Peyer's patch (tissue), 4 donors: ENCODE measurements around the gene TMX1.

Experiments
- POLR2A ChIP-seq, 2 donors: fragments of 450-650 bp; IDR thresholded peaks; one replicate each; pipeline ENCODE4 v1.5.1; 2017; ENCODE audit warnings: antibody characterized with exemption in 2 of 2, mild to moderate bottlenecking in 2 of 2, moderate library complexity in 2 of 2
- TF ChIP-seq, protein P1 (sequence below), 6 experiments: fragments of 450-650 bp in 4 of 6; fragments of 200-600 bp in 2 of 6; sonication (generic) in 1 of 6; IDR thresholded peaks; one replicate each; pipeline ENCODE4 v1.5.1; 2017 to 2019; ENCODE audit warnings: antibody characterized with exemption in 6 of 6, mild to moderate bottlenecking in 3 of 6, moderate library complexity in 1 of 6

DNA sequence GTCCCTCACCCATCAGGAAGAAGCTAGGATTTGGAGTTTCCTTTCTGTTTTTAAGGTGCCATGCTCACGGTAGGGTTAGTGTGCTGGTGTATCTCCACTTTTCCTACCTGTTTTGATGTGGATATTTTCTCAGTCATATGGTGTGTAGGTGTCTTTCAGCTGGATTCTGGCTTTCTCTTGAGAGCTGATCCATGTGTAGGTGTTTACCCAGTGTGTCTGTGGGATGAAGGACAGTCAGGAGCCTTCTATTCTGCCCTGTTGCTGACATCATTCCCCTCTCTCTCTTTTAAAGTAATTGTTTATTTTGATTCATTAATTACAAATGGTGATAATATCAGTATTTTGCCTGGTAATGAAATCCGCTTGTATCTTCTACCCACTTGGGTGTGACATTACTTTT, 22.8 kb downstream of the TMX1 start:
- TF ChIP-seq, protein P1, sequence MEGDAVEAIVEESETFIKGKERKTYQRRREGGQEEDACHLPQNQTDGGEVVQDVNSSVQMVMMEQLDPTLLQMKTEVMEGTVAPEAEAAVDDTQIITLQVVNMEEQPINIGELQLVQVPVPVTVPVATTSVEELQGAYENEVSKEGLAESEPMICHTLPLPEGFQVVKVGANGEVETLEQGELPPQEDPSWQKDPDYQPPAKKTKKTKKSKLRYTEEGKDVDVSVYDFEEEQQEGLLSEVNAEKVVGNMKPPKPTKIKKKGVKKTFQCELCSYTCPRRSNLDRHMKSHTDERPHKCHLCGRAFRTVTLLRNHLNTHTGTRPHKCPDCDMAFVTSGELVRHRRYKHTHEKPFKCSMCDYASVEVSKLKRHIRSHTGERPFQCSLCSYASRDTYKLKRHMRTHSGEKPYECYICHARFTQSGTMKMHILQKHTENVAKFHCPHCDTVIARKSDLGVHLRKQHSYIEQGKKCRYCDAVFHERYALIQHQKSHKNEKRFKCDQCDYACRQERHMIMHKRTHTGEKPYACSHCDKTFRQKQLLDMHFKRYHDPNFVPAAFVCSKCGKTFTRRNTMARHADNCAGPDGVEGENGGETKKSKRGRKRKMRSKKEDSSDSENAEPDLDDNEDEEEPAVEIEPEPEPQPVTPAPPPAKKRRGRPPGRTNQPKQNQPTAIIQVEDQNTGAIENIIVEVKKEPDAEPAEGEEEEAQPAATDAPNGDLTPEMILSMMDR (IDR thresholded peaks at IDR 0.05), result no peak
- no peak for TF ChIP-seq POLR2A (IDR thresholded peaks at IDR 0.05)
